Caco-2 (cell line): ENCODE results near the gene SCN4B. TPM values are rescaled to one million over a fixed set of nuclear protein-coding genes. Genes with fewer than 3 reads are reported as not detected.

Experiments used
- Bru-seq: library from RNA; stranded (reverse); fragments of 400-500 nt; gene quantifications from one replicate; lab custom pipeline; 2021; lab: Mats Ljungman, UMichigan
- BruChase-seq, 2 experiments: library from RNA; stranded (reverse); fragments of 400-500 nt; gene quantifications; one replicate each; lab custom pipeline; 2021; lab: Mats Ljungman, UMichigan
- BruUV-seq: library from RNA; stranded (reverse); fragments of 400-500 nt; replicated peaks from 2 replicates; lab custom pipeline; 2021; lab: Mats Ljungman, UMichigan
- CTCF ChIA-PET: fragments of 300-600 bp; sonication (Branson Sonifier 250); formaldehyde crosslinking; loops from one replicate; lab custom pipeline; 2022; ENCODE audit warnings: antibody characterized with exemption; lab: Charles Lee
- POLR2A ChIA-PET: fragments of 300-600 bp; sonication (Branson Sonifier 250); formaldehyde crosslinking; loops from one replicate; lab custom pipeline; 2022; ENCODE audit warnings: antibody characterized with exemption; lab: Charles Lee
- DNase-seq, 2 experiments: peaks; one replicate each; pipeline versions ENCODE4 v3.0.0 to v3.0.0-alpha.2; 2020 to 2022
- H3K27me3 ChIP-seq: replicated peaks from 2 replicates; pipeline ENCODE4 v1.6.0; 2011; ENCODE audit warnings: low read length; ENCODE audit not compliant: control insufficient read depth, insufficient read depth
- H3K36me3 ChIP-seq: 2 replicates; pipeline ENCODE4 v1.5.1; 2011; ENCODE audit warnings: low read length; ENCODE audit not compliant: control insufficient read depth, insufficient read depth
- H3K4me1 ChIP-seq: fragments of 250-450 bp; sonication (Bioruptor Pico); 2 replicates; pipeline ENCODE4 v1.5.1; 2020; ENCODE audit warnings: mild to moderate bottlenecking
- H3K4me3 ChIP-seq: 2 replicates; pipeline ENCODE4 v1.5.1; 2011; ENCODE audit warnings: low read depth, mild to moderate bottlenecking, control low read depth, low read length
- H3K9me3 ChIP-seq: fragments of 250-450 bp; sonication (Bioruptor Pico); 2 replicates; pipeline ENCODE4 v1.5.1; 2020; ENCODE audit warnings: mild to moderate bottlenecking, moderate library complexity
- H3K27ac Mint-ChIP-seq: one replicate; pipeline ENCODE4 v1.8.0; 2022; ENCODE audit warnings: mixed read lengths; ENCODE audit not compliant: unreplicated experiment
- H3K27me3 Mint-ChIP-seq: one replicate; pipeline ENCODE4 v1.8.0; 2022; ENCODE audit warnings: mixed read lengths; ENCODE audit not compliant: insufficient read depth, unreplicated experiment
- H3K36me3 Mint-ChIP-seq: one replicate; pipeline ENCODE4 v1.8.0; 2022; ENCODE audit warnings: mild to moderate bottlenecking, mixed read lengths; ENCODE audit not compliant: insufficient read depth, unreplicated experiment
- H3K4me1 Mint-ChIP-seq: one replicate; pipeline ENCODE4 v1.8.0; 2022; ENCODE audit warnings: low read depth, mixed read lengths; ENCODE audit not compliant: unreplicated experiment
- H3K4me3 Mint-ChIP-seq: one replicate; pipeline ENCODE4 v1.8.0; 2022; ENCODE audit warnings: mild to moderate bottlenecking, moderate library complexity, mixed read lengths; ENCODE audit not compliant: unreplicated experiment
- H3K9me3 Mint-ChIP-seq: one replicate; pipeline ENCODE4 v1.8.0; 2022; ENCODE audit warnings: mixed read lengths; ENCODE audit not compliant: unreplicated experiment
- intact Hi-C: fragments of 100-400 bp; cut with micrococcal nuclease; formaldehyde crosslinking; loops from one replicate; pipeline ENCODE4 v1.10.0; 2022; ENCODE audit not compliant: unreplicated experiment
- long read RNA-seq: library from polyadenylated mRNA; stranded (forward); transcript quantifications from one replicate; pipeline ENCODE4 v2.0.0, GENCODE V29; 2022
- total RNA-seq: library from RNA; stranded (reverse); gene quantifications from 2 replicates; pipeline ENCODE4 v1.2.3, GENCODE V29; 2022
- TF ChIP-seq, protein P1 (sequence below), 2 experiments: fragments of 200-600 bp in 1 of 2; IDR thresholded peaks; 1 replicate in 1 of 2; 2 replicates in 1 of 2; pipeline versions ENCODE4 v1.5.1 to v1.8.0; 2011 to 2022; ENCODE audit warnings: antibody characterized with exemption in 1 of 2, control low read depth in 1 of 2, inconsistent platforms in 1 of 2, low read depth in 1 of 2, low read length in 1 of 2, mild to moderate bottlenecking in 1 of 2, moderate library complexity in 1 of 2; ENCODE audit not compliant: insufficient read depth in 1 of 2, severe bottlenecking in 1 of 2, unreplicated experiment in 1 of 2

SCN4B gene, protein sequence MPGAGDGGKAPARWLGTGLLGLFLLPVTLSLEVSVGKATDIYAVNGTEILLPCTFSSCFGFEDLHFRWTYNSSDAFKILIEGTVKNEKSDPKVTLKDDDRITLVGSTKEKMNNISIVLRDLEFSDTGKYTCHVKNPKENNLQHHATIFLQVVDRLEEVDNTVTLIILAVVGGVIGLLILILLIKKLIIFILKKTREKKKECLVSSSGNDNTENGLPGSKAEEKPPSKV
- total RNA-seq (0.70 TPM in 2 replicates), Bru-seq, nascent RNA (percentile 14 among the genes with signal in this experiment), BruChase-seq, experiment 1, labeled RNA remaining after a 2-hour chase (percentile 22 among the genes with signal in this experiment), BruChase-seq, experiment 2, labeled RNA remaining after a 6-hour chase (percentile 30 among the genes with signal in this experiment)
- long read RNA-seq, partial matches to known transcripts, result 0 of 1 reads
- long read RNA-seq, other reads (novel, unspliced or antisense), result 1 of 1 reads

DNA sequence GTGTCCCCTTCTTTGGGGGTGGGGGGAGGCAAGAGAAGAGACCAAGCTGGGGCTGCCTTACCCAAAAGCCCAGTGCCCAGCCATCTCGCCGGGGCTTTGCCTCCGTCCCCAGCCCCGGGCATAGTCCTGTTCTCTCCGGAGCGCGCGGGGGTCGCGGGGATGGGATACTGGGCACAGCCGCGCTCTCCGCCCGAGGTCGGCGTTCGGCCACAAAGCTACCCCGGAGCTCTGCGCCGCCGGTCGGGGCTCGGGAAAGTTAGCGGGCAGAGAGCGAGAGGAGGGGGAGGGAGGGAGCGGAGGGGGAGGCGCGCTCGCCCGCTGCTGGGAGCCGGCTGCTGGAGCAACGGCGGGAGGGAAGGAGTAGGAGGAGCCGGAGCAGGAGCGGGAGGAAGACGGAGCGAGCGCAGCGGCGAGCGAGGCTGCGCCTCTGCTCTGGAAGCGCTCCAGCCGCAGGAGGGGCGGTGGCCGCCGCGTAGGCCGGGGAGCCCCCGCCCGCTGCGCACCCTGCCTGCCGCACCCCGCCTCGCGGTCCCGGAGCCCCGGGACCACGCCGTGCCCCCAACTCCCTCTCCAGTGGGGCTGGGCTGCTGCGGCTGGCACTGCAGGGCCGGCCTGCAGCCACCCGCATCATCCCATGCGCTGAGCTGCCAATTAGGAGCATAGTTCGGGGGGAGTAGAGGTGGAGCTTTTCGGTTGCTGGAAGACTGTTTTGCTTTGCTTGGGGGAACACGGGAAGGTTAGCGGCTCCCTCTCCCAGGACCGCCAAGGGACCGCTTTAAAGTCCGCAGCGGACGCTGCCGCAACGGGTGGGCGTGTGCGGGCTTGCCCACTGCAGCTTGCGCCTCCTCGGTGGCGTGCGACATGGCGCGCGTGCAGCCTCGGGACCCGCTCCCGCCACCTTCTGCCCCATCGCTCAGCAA is at the start of gene SCN4B:
Gene SCN4B (minus strand): TSS at position 272 of the 920 bp plus-strand sequence. CDS start 150 bp downstream, at position 122.
- H3K36me3 Mint-ChIP-seq, result no peaks in the 10 kb centered on the region
- no peaks in the 10 kb centered on the region for H3K4me1 Mint-ChIP-seq
- H3K9me3 ChIP-seq, result no peaks in the 10 kb centered on the region
- H3K27me3 ChIP-seq, result peaks cover 5% of the 10 kb centered on the region
- intact Hi-C loops, result no loop called here
- H3K4me3 Mint-ChIP-seq, result peak within 1 kb of the TSS; percentile 66
- no peak within 1 kb of the TSS for H3K27ac Mint-ChIP-seq
- no peaks in the 10 kb centered on the region for H3K36me3 ChIP-seq
- peak within 1 kb of the TSS; percentile 37 for H3K4me3 ChIP-seq
- CTCF ChIA-PET, result interaction anchor here (0.6 to 1.3 kb wide), 5 partner anchors 9 to 510 kb away, joined by 3 to 5 read pairs (median 4); no protein-coding TSS in a partner anchor
- H3K9me3 Mint-ChIP-seq, result no peaks in the 10 kb centered on the region
- TF ChIP-seq, protein P1, sequence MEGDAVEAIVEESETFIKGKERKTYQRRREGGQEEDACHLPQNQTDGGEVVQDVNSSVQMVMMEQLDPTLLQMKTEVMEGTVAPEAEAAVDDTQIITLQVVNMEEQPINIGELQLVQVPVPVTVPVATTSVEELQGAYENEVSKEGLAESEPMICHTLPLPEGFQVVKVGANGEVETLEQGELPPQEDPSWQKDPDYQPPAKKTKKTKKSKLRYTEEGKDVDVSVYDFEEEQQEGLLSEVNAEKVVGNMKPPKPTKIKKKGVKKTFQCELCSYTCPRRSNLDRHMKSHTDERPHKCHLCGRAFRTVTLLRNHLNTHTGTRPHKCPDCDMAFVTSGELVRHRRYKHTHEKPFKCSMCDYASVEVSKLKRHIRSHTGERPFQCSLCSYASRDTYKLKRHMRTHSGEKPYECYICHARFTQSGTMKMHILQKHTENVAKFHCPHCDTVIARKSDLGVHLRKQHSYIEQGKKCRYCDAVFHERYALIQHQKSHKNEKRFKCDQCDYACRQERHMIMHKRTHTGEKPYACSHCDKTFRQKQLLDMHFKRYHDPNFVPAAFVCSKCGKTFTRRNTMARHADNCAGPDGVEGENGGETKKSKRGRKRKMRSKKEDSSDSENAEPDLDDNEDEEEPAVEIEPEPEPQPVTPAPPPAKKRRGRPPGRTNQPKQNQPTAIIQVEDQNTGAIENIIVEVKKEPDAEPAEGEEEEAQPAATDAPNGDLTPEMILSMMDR (IDR thresholded peaks at IDR 0.05; ENCODE audit: insufficient read depth in 1 of 2, low read depth in 1 of 2, low read length in 1 of 2, severe bottlenecking in 1 of 2, unreplicated experiment in 1 of 2), result no peak
- POLR2A ChIA-PET, result interaction anchor here (0.5 to 0.6 kb wide), 4 partner anchors 62 to 111 kb away, joined by 3 to 11 read pairs (median 4); partner anchors contain the start of gene MPZL2
- DNase-seq, result peak; percentile 71 to 78
- H3K27me3 Mint-ChIP-seq, result peaks cover 33% of the 10 kb centered on the region
- 0 out of 2 replicates have a peak, but pooled peaks cover 10% of the 10 kb centered on the region for H3K4me1 ChIP-seq
- no TSS peak for BruUV-seq

DNA sequence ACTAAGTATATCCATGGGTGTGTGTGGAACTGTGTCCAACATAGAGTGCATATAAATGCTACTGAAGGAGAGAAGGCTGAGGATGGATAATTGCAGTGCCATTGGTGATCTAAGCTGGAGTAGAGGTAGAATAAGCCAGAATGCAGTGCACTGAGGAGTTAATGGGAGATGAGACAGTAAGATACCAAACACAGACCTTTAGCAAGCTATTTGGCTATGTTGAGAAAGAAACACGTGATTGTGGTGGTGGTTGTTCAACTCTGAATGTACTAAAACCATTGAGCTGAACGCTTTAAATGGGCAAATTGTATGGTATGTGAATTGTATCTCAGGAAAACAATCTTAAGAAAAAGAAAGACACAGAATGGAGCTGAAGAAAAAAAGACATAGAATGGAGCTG is 49.3 kb upstream of the SCN4B start:
- no peaks in the 10 kb centered on the region for H3K9me3 Mint-ChIP-seq
- Histone ChIP-seq H3K9me3 (no peaks in the 10 kb centered on the region), H3K4me1 (peaks cover 91% of the 10 kb centered on the region), H3K36me3 (peaks cover 2% of the 10 kb centered on the region; the same call in 1 of the 2 replicates), H3K27me3 (no peaks in the 10 kb centered on the region), H3K4me3 (no peak overlapping the region)
- peaks cover 31% of the 10 kb centered on the region for H3K4me1 Mint-ChIP-seq
- TF ChIP-seq, protein P1 (IDR thresholded peaks at IDR 0.05; ENCODE audit: insufficient read depth in 1 of 2, low read depth in 1 of 2, low read length in 1 of 2, severe bottlenecking in 1 of 2, unreplicated experiment in 1 of 2), result no peak
- H3K27ac Mint-ChIP-seq, result no peak overlapping the region
- TSS peak; percentile 80 for BruUV-seq
- H3K27me3 Mint-ChIP-seq, result no peaks in the 10 kb centered on the region
- no peak overlapping the region for H3K4me3 Mint-ChIP-seq
- no peak for DNase-seq
- H3K36me3 Mint-ChIP-seq, result no peaks in the 10 kb centered on the region
- CTCF ChIA-PET, result interaction anchor here (0.5 to 1.9 kb wide), 13 partner anchors 10 to 1017 kb away, joined by 3 to 20 read pairs (median 4); partner anchors contain the start of gene MPZL2
- intact Hi-C loops, result loop anchor here (1.0 to 2.0 kb wide), 5 partner anchors 10 to 117 kb away; partner anchors contain the start of gene MPZL3
- POLR2A ChIA-PET, result interaction anchor here (0.5 to 2.0 kb wide), 5 partner anchors 10 to 1123 kb away, joined by 3 to 16 read pairs (median 4); partner anchors contain the start of gene MPZL3
